Measurements from ENCODE around the gene BMP5.

Gene BMP5

DNA sequence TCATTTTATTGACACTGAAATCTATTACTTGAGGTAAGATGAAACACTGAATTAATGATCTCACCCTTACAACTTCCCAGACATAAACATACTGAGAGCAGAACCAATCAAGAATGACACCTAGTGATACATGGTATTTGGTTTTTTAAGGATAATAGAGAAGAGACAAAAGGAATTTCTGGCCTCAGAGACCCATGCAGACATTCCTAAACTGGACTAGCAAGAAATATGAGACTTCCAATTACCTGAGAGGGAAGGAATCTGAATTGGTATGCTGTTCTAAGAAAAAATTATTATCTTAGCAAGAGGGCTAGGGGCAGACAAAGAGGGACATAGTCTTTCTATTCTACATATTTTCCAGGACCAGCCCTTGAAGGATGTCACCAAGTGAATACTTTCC, 141.1 kb downstream of the BMP5 start:
- H3K79me2 ChIP-seq (ENCODE audit: low read length), result no peaks in the 10 kb centered on the region

DNA sequence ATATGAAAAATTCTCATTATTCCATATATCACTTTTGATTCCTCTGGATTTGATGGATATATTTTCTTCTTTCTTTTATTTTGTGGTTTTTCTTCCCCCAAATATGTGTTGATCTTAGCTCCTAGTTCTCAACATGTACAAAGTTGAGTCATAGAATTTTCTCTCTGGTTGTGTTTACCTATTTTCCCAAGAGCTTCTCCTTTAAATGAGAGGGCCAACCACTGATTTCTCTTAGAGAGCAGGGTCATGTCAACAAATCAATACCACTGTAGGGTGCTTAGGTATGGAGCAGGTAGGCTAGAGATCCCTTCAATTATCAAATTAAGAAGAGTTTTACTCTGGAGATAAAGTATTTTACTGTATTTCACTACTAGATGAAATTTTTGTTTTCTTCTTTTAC, 145.7 kb downstream of the BMP5 start:
- no peaks in the 10 kb centered on the region for H3K9me3 ChIP-seq (replicated peaks; ENCODE audit: insufficient read depth, low read length)
- DNase-seq, result no peak
- H3K79me2 ChIP-seq (ENCODE audit: low read length), result no peaks in the 10 kb centered on the region
- H3K27ac ChIP-seq (ENCODE audit: low read length), result no peak overlapping the region
- H3K36me3 ChIP-seq (replicated peaks; ENCODE audit: insufficient read depth, low read length), result no peaks in the 10 kb centered on the region
- no peak overlapping the region for H3K4me3 ChIP-seq (ENCODE audit: low read length)
- no peaks in the 10 kb centered on the region for H3K9me2 ChIP-seq (replicated peaks; ENCODE audit: insufficient read depth, low read length)
- H3K4me2 ChIP-seq (ENCODE audit: low read depth, low read length), result no peak overlapping the region
- H2AFZ ChIP-seq (ENCODE audit: low read length), result no peak overlapping the region
- no peaks in the 10 kb centered on the region for H3F3A ChIP-seq (ENCODE audit: insufficient read depth, low read length)
- H4K20me1 ChIP-seq (ENCODE audit: insufficient read depth, low read length), result no peaks in the 10 kb centered on the region
- H3K27me3 ChIP-seq (replicated peaks; ENCODE audit: insufficient read depth, low read length), result no peaks in the 10 kb centered on the region
- no peak overlapping the region for H3K9ac ChIP-seq (ENCODE audit: low read length)
- H3K4me1 ChIP-seq (ENCODE audit: low read length), result no peaks in the 10 kb centered on the region
- TF ChIP-seq, protein P1, sequence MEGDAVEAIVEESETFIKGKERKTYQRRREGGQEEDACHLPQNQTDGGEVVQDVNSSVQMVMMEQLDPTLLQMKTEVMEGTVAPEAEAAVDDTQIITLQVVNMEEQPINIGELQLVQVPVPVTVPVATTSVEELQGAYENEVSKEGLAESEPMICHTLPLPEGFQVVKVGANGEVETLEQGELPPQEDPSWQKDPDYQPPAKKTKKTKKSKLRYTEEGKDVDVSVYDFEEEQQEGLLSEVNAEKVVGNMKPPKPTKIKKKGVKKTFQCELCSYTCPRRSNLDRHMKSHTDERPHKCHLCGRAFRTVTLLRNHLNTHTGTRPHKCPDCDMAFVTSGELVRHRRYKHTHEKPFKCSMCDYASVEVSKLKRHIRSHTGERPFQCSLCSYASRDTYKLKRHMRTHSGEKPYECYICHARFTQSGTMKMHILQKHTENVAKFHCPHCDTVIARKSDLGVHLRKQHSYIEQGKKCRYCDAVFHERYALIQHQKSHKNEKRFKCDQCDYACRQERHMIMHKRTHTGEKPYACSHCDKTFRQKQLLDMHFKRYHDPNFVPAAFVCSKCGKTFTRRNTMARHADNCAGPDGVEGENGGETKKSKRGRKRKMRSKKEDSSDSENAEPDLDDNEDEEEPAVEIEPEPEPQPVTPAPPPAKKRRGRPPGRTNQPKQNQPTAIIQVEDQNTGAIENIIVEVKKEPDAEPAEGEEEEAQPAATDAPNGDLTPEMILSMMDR (IDR thresholded peaks at IDR 0.05; ENCODE audit: low read length), result no peak
- no peak for TF ChIP-seq EZH2phosphoT487 (IDR thresholded peaks at IDR 0.05; ENCODE audit: low read length)

More for the DNA sequence above, 141.1 kb downstream of the BMP5 start:
- Histone ChIP-seq H2AFZ (ENCODE audit: low read length) (no peak overlapping the region), H3K4me1 (ENCODE audit: low read length) (no peaks in the 10 kb centered on the region), H3F3A (ENCODE audit: insufficient read depth, low read length) (no peaks in the 10 kb centered on the region), H3K9ac (ENCODE audit: low read length) (no peak overlapping the region), H3K27ac (ENCODE audit: low read length) (no peak overlapping the region), H4K20me1 (ENCODE audit: insufficient read depth, low read length) (no peaks in the 10 kb centered on the region), H3K4me3 (ENCODE audit: low read length) (no peak overlapping the region), H3K36me3 (replicated peaks; ENCODE audit: insufficient read depth, low read length) (no peaks in the 10 kb centered on the region), H3K9me3 (replicated peaks; ENCODE audit: insufficient read depth, low read length) (no peaks in the 10 kb centered on the region), H3K9me2 (replicated peaks; ENCODE audit: insufficient read depth, low read length) (no peaks in the 10 kb centered on the region), H3K27me3 (replicated peaks; ENCODE audit: insufficient read depth, low read length) (no peaks in the 10 kb centered on the region), H3K4me2 (ENCODE audit: low read depth, low read length) (no peak overlapping the region)
- DNase-seq, result no peak
- TF ChIP-seq EZH2 (optimal IDR thresholded peaks at IDR 0.05; ENCODE audit: low read depth, low read length) (no peak), EZH2phosphoT487 (IDR thresholded peaks at IDR 0.05; ENCODE audit: low read length) (no peak)
- TF ChIP-seq, protein P1 (IDR thresholded peaks at IDR 0.05; ENCODE audit: low read length), result no peak

DNA sequence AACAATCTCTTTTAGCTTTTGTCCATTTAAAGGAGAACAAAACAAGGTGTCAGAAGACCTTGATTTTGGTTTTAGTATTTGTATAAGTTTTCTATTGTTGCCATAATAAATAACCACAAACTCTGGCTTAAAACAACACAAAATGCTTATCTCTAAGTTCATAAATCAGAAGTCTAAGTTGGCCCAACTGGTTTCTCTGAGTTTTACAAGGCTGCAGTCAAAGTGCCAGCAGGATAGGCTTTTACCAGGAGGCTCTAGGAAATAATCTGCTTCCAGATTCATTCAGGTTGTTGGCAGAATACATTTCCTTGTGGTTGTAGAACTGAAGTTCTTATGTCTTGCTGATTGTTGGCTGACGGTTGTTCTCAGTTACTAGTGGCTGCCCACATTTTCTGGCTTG, 149.2 kb downstream of the BMP5 start:
- Histone ChIP-seq H3K27ac (ENCODE audit: low read length) (no peak overlapping the region), H3K9me2 (replicated peaks; ENCODE audit: insufficient read depth, low read length) (no peaks in the 10 kb centered on the region), H3F3A (ENCODE audit: insufficient read depth, low read length) (no peaks in the 10 kb centered on the region), H3K9me3 (replicated peaks; ENCODE audit: insufficient read depth, low read length) (no peaks in the 10 kb centered on the region), H3K79me2 (ENCODE audit: low read length) (no peaks in the 10 kb centered on the region), H3K27me3 (replicated peaks; ENCODE audit: insufficient read depth, low read length) (no peaks in the 10 kb centered on the region), H3K4me3 (ENCODE audit: low read length) (no peak overlapping the region), H4K20me1 (ENCODE audit: insufficient read depth, low read length) (no peaks in the 10 kb centered on the region), H3K36me3 (replicated peaks; ENCODE audit: insufficient read depth, low read length) (no peaks in the 10 kb centered on the region), H3K4me1 (ENCODE audit: low read length) (no peaks in the 10 kb centered on the region), H2AFZ (ENCODE audit: low read length) (no peak overlapping the region), H3K9ac (ENCODE audit: low read length) (no peak overlapping the region), H3K4me2 (ENCODE audit: low read depth, low read length) (no peak overlapping the region)
- no peak for DNase-seq
- TF ChIP-seq EZH2phosphoT487 (IDR thresholded peaks at IDR 0.05; ENCODE audit: low read length) (no peak), EZH2 (optimal IDR thresholded peaks at IDR 0.05; ENCODE audit: low read depth, low read length) (no peak)
- TF ChIP-seq, protein P1 (IDR thresholded peaks at IDR 0.05; ENCODE audit: low read length), result no peak

Data from MM.1S (cell line).